ENCODE results near the gene ARHGEF7. TPM values are rescaled to one million over a fixed set of nuclear protein-coding genes. Genes with fewer than 3 reads are reported as not detected.

The ARHGEF7 gene
- polyA plus RNA-seq, 1 donor (not counting 4 experiments of a cell fraction or from before 2014, with no cell fraction given): 25.2 TPM

DNA sequence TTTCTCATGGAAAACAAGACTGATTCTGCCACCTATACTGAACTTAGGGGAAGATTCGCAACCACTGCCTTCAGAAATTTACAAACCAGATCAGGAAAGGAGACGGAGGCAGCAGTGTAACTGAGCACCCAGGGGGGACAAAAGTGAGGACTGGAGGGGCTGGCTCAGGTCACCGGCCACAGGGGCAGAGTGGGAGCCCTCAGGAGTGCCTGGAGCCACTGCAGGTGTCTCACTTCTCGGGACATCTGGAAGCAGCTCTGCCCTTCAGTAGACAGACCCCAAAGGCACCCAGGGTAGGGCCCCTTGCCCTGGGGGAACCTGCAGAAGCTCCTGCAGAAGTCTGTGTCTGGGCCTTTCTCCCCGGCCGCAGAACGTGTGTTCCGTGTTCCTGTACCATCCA, 5.8 kb downstream of the ARHGEF7 start:
- H4K20me1 ChIP-seq (ENCODE audit: control insufficient read depth, extremely low read depth, insufficient read depth, low read length): no peaks in the 10 kb centered on the region
- dilution Hi-C loops (cut with MboI; ENCODE audit: extremely low pct_ligation_motif_present, low sequenced_read_pairs): no loop called here
- no peaks in the 10 kb centered on the region for H3K9me1 ChIP-seq (ENCODE audit: control insufficient read depth, extremely low read depth, insufficient read depth, low read length)
- no peaks in the 10 kb centered on the region for H3K4me1 ChIP-seq (ENCODE audit: control insufficient read depth, extremely low read depth, insufficient read depth, low read length)
- DNase-seq (ENCODE audit: low read depth, low spot score) (no peak), FAIRE-seq (no peak)
- no peak overlapping the region for H3K27ac ChIP-seq (ENCODE audit: control insufficient read depth, insufficient read depth, low read length)
- peaks cover 46% of the 10 kb centered on the region for H3K27me3 ChIP-seq (ENCODE audit: control insufficient read depth, extremely low read depth, insufficient read depth, low read length)
- no peak overlapping the region for H3K4me3 ChIP-seq (ENCODE audit: control insufficient read depth in 2 of 3, extremely low read depth in 1 of 3, insufficient read depth in 2 of 3, low read depth in 1 of 3, low read length in 3 of 3)
- no peak overlapping the region for H3K4me2 ChIP-seq (ENCODE audit: control insufficient read depth, extremely low read depth, insufficient read depth, low read depth, low read length)
- H2AFZ ChIP-seq (ENCODE audit: control insufficient read depth, low read length): no peak overlapping the region
- H3K79me2 ChIP-seq (ENCODE audit: control insufficient read depth, insufficient read depth, low read length): no peaks in the 10 kb centered on the region
- TF ChIP-seq, protein P1, sequence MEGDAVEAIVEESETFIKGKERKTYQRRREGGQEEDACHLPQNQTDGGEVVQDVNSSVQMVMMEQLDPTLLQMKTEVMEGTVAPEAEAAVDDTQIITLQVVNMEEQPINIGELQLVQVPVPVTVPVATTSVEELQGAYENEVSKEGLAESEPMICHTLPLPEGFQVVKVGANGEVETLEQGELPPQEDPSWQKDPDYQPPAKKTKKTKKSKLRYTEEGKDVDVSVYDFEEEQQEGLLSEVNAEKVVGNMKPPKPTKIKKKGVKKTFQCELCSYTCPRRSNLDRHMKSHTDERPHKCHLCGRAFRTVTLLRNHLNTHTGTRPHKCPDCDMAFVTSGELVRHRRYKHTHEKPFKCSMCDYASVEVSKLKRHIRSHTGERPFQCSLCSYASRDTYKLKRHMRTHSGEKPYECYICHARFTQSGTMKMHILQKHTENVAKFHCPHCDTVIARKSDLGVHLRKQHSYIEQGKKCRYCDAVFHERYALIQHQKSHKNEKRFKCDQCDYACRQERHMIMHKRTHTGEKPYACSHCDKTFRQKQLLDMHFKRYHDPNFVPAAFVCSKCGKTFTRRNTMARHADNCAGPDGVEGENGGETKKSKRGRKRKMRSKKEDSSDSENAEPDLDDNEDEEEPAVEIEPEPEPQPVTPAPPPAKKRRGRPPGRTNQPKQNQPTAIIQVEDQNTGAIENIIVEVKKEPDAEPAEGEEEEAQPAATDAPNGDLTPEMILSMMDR (optimal IDR thresholded peaks at IDR 0.05 in 1 of 3, IDR thresholded peaks at IDR 0.05 in 1 of 3, conservative IDR thresholded peaks at IDR 0.05 in 1 of 3; ENCODE audit: extremely low read depth in 1 of 3, insufficient read depth in 2 of 3, low read length in 3 of 3): no peak
- TF ChIP-seq EZH2 (IDR thresholded peaks at IDR 0.05; ENCODE audit: low read length): no peak
- H3K9me3 ChIP-seq (ENCODE audit: control insufficient read depth, low read depth, low read length): no peaks in the 10 kb centered on the region
- no peaks in the 10 kb centered on the region for H3K36me3 ChIP-seq (ENCODE audit: control insufficient read depth in 2 of 2, extremely low read depth in 1 of 2, insufficient read depth in 2 of 2, low read length in 2 of 2)
- H3K9ac ChIP-seq (ENCODE audit: control insufficient read depth, extremely low read depth, insufficient read depth, low read length): no peak overlapping the region

DNA sequence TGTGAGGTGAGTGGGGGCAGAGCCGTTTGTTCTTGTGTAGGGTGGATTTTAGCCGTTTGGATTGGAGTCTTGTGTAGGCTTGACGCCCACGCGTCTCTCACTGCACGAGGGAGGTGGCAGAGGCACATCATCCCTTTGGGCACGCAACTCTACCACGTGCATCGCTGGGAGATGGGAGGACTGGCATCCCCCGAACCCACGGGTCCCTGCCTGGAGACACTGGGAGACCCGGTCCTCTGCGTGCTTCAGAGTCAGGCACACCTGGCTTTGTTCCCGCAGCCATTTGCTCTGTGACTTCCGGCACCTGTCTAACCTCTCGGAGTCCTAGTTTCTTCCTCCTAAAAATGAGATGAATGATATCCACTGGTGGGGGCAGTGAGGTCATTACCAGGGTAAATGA, 6.4 kb downstream of the ARHGEF7 start:
- H3K27me3 ChIP-seq (ENCODE audit: control insufficient read depth, extremely low read depth, insufficient read depth, low read length): peaks cover 41% of the 10 kb centered on the region
- no peak overlapping the region for H3K4me3 ChIP-seq (ENCODE audit: control insufficient read depth in 2 of 3, extremely low read depth in 1 of 3, insufficient read depth in 2 of 3, low read depth in 1 of 3, low read length in 3 of 3)
- H2AFZ ChIP-seq (ENCODE audit: control insufficient read depth, low read length): no peak overlapping the region
- H3K9me1 ChIP-seq (ENCODE audit: control insufficient read depth, extremely low read depth, insufficient read depth, low read length): no peaks in the 10 kb centered on the region
- H3K9me3 ChIP-seq (ENCODE audit: control insufficient read depth, low read depth, low read length): no peaks in the 10 kb centered on the region
- dilution Hi-C loops (cut with MboI; ENCODE audit: extremely low pct_ligation_motif_present, low sequenced_read_pairs): no loop called here
- DNase-seq (ENCODE audit: low read depth, low spot score) (no peak), FAIRE-seq (no peak)
- TF ChIP-seq, protein P1 (optimal IDR thresholded peaks at IDR 0.05 in 1 of 3, IDR thresholded peaks at IDR 0.05 in 1 of 3, conservative IDR thresholded peaks at IDR 0.05 in 1 of 3; ENCODE audit: extremely low read depth in 1 of 3, insufficient read depth in 2 of 3, low read length in 3 of 3): no peak
- no peak for TF ChIP-seq EZH2 (IDR thresholded peaks at IDR 0.05; ENCODE audit: low read length)
- H3K79me2 ChIP-seq (ENCODE audit: control insufficient read depth, insufficient read depth, low read length): no peaks in the 10 kb centered on the region
- H3K4me2 ChIP-seq (ENCODE audit: control insufficient read depth, extremely low read depth, insufficient read depth, low read depth, low read length): no peak overlapping the region
- H3K4me1 ChIP-seq (ENCODE audit: control insufficient read depth, extremely low read depth, insufficient read depth, low read length): no peaks in the 10 kb centered on the region
- no peak overlapping the region for H3K27ac ChIP-seq (ENCODE audit: control insufficient read depth, insufficient read depth, low read length)
- H3K9ac ChIP-seq (ENCODE audit: control insufficient read depth, extremely low read depth, insufficient read depth, low read length): no peak overlapping the region
- no peaks in the 10 kb centered on the region for H3K36me3 ChIP-seq (ENCODE audit: control insufficient read depth in 2 of 2, extremely low read depth in 1 of 2, insufficient read depth in 2 of 2, low read length in 2 of 2)
- H4K20me1 ChIP-seq (ENCODE audit: control insufficient read depth, extremely low read depth, insufficient read depth, low read length): no peaks in the 10 kb centered on the region
